HepG2 (cell line): ENCODE results near the gene ZNF524. TPM values are rescaled to one million over a fixed set of nuclear protein-coding genes. Genes with fewer than 3 reads are reported as not detected.

Experiments
- ATAC-seq: fragments of 200-7000 bp; cut with Tn5 transposase; 3 replicates; pipeline ENCODE4 v1.9.1; 2020; ENCODE audit warnings: mild to moderate bottlenecking, moderate library complexity
- BruUV-seq: library from RNA; stranded (reverse); fragments of 400-500 nt; replicated peaks from 2 replicates; lab custom pipeline; 2021; lab: Mats Ljungman, UMichigan
- CTCF ChIA-PET: fragments of 300-600 bp; formaldehyde crosslinking; extraction: SDS; loops from one replicate; lab custom pipeline; 2021; ENCODE audit warnings: low total read pairs, inconsistent platforms, low intra/inter-chr PET ratio; lab: Yijun Ruan, JAX
- POLR2A ChIA-PET: fragments of 350-600 bp; sonication (Branson Sonifier 250); formaldehyde crosslinking; loops from one replicate; lab custom pipeline; 2020; ENCODE audit warnings: antibody characterized with exemption, inconsistent platforms; lab: Yijun Ruan, JAX
- DNase-seq: peaks from one replicate; pipeline ENCODE4 v3.0.0-alpha.2; 2015; ENCODE audit warnings: low spot score
- FAIRE-seq: peaks from 3 replicates; lab custom pipeline; 2011; peaks lifted over from hg19 to GRCh38; lab: Jason Lieb, UNC
- H2AFZ ChIP-seq: one replicate; pipeline ENCODE4 v1.6.1; 2011; ENCODE audit warnings: low read length, inconsistent platforms
- H3K27ac ChIP-seq: fragments of 300-600 bp; 3 replicates; pipeline ENCODE4 v1.8.0; 2011; ENCODE audit warnings: mixed run types, mild to moderate bottlenecking, mixed read lengths, low read length, inconsistent platforms; ENCODE audit not compliant: insufficient read depth; ENCODE audit errors: extremely low read length
- H3K27me3 ChIP-seq, 2 experiments: fragments of 200-600 bp in 1 of 2; 2 replicates in 1 of 2; 3 replicates in 1 of 2; pipeline versions ENCODE4 v1.6.0 to v1.8.0; 2011; ENCODE audit warnings: low read length in 2 of 2, mild to moderate bottlenecking in 2 of 2, moderate library complexity in 2 of 2, inconsistent platforms in 1 of 2; ENCODE audit not compliant: insufficient read depth in 2 of 2, control insufficient read depth in 1 of 2
- H3K36me3 ChIP-seq, 2 experiments: fragments of 200-600 bp in 1 of 2; replicated peaks in 1 of 2; 2 replicates in 1 of 2; 3 replicates in 1 of 2; pipeline versions ENCODE4 v1.5.1 to v1.8.0; 2011; ENCODE audit warnings: low read length in 2 of 2, inconsistent platforms in 1 of 2; ENCODE audit not compliant: insufficient read depth in 2 of 2, control insufficient read depth in 1 of 2
- H3K4me1 ChIP-seq: 2 replicates; pipeline ENCODE4 v1.5.1; 2012; ENCODE audit warnings: low read length, inconsistent platforms; ENCODE audit not compliant: insufficient read depth
- H3K4me2 ChIP-seq: 2 replicates; pipeline ENCODE4 v1.6.0; 2011; ENCODE audit warnings: low read depth, low read length, inconsistent platforms
- H3K4me3 ChIP-seq, 3 experiments: fragments of 200-600 bp in 1 of 3; sonication (generic), shearing (Covaris generic) in 1 of 3; replicated peaks in 1 of 3; 2 replicates each; pipeline ENCODE4 v1.5.1; 2011 to 2016; ENCODE audit warnings: low read length in 3 of 3, inconsistent platforms in 2 of 3, low read depth in 2 of 3, mild to moderate bottlenecking in 2 of 3, control low read depth in 1 of 3, mixed read lengths in 1 of 3; ENCODE audit not compliant: insufficient read depth in 1 of 3
- H3K79me2 ChIP-seq: one replicate; pipeline ENCODE4 v1.6.1; 2011; ENCODE audit warnings: low read length, inconsistent platforms; ENCODE audit not compliant: insufficient read depth
- H3K9ac ChIP-seq: 2 replicates; pipeline ENCODE4 v1.6.0; 2011; ENCODE audit warnings: mild to moderate bottlenecking, low read depth, low read length, inconsistent platforms; ENCODE audit not compliant: insufficient read depth
- H3K9me3 ChIP-seq: 2 replicates; pipeline ENCODE4 v1.5.1; 2012; ENCODE audit warnings: mild to moderate bottlenecking, low read length
- H4K20me1 ChIP-seq: 2 replicates; pipeline ENCODE4 v1.6.0; 2011; ENCODE audit warnings: inconsistent platforms, mild to moderate bottlenecking, low read length, moderate library complexity; ENCODE audit not compliant: insufficient read depth
- FOXP4 ChIP-seq: sonication (generic); formaldehyde crosslinking; IDR thresholded peaks from 2 replicates; pipeline ENCODE4 v1.4.0; 2020; ENCODE audit warnings: missing genetic modification reagents
- HDAC6 ChIP-seq: fragments of 200-600 bp; sonication (generic); IDR thresholded peaks from 2 replicates; pipeline ENCODE4 v1.7.0; 2017; ENCODE audit warnings: mild to moderate bottlenecking, antibody characterized with exemption, low read length, low read depth
- MAFG ChIP-seq: sonication (generic); formaldehyde crosslinking; IDR thresholded peaks from 2 replicates; pipeline ENCODE4 v1.5.1; 2020; ENCODE audit warnings: mild to moderate bottlenecking, missing genetic modification reagents
- MLLT10 ChIP-seq: sonication (generic); formaldehyde crosslinking; IDR thresholded peaks from 2 replicates; pipeline ENCODE4 v1.4.0; 2020; ENCODE audit warnings: missing genetic modification reagents
- TCF7 ChIP-seq: sonication (generic); IDR thresholded peaks from 2 replicates; pipeline ENCODE4 v1.6.1; 2016; ENCODE audit warnings: antibody characterized with exemption, low read depth
- TGIF2 ChIP-seq: IDR thresholded peaks from 2 replicates; pipeline ENCODE4 v1.6.1; 2016; ENCODE audit warnings: control low read depth, missing compliant biosample characterization
- XRCC5 ChIP-seq: fragments of 200-400 bp; formaldehyde crosslinking; optimal IDR thresholded peaks from 2 replicates; pipeline ENCODE3; 2017; ENCODE audit warnings: mild to moderate bottlenecking, low read length
- ZNF10 ChIP-seq: sonication (generic); formaldehyde crosslinking; IDR thresholded peaks from 2 replicates; pipeline ENCODE4 v1.4.0; 2020; ENCODE audit warnings: mild to moderate bottlenecking, low read depth, missing genetic modification reagents, borderline replicate concordance
- ZNF33B ChIP-seq: sonication (generic); formaldehyde crosslinking; IDR thresholded peaks from 2 replicates; pipeline ENCODE4 v1.5.1; 2020; ENCODE audit warnings: mild to moderate bottlenecking, missing genetic modification reagents
- ZNF629 ChIP-seq: sonication (generic); formaldehyde crosslinking; conservative IDR thresholded peaks from 2 replicates; pipeline ENCODE4 v1.5.0; 2020; ENCODE audit warnings: missing genetic modification reagents
- ZNF674 ChIP-seq: sonication (generic); formaldehyde crosslinking; IDR thresholded peaks from 2 replicates; pipeline ENCODE4 v1.5.0; 2020; ENCODE audit warnings: low read depth, mild to moderate bottlenecking, missing genetic modification reagents
- WGBS: methylation state at CpG from one replicate; pipeline ENCODE4 v1.1.6; 2017; ENCODE audit warnings: low lambda C conversion rate; 5-methylcytosine and 5-hydroxymethylcytosine counted together
- in situ Hi-C: cut with HindIII; loops from 2 replicates; pipeline ENCODE4 v1.10.0; 2017; ENCODE audit warnings: low pct_unique_long_range_greater_than_20kb; ENCODE audit not compliant: extremely low pct_ligation_motif_present
- intact Hi-C: fragments of 100-400 bp; cut with micrococcal nuclease; formaldehyde crosslinking; loops from one replicate; pipeline ENCODE4 v1.10.0; 2022; ENCODE audit not compliant: unreplicated experiment
- polyA plus RNA-seq, 8 experiments: library from polyadenylated mRNA; depleted of rRNA in 3 of 8; stranded (reverse) in 7 of 8; unstranded in 1 of 8; fragments of >200 nt; fragmentation: Illumina TruSeq in 4 of 8; extraction: Trizol in 4 of 8; gene quantifications; 2 replicates each; pipeline versions ENCODE4 v1.2.1 to v1.2.3, GENCODE V29; 2011 to 2016; ENCODE audit warnings: low read depth in 4 of 8, missing spikeins in 1 of 8, mixed read lengths in 1 of 8; ENCODE audit not compliant: insufficient read depth in 1 of 8
- total RNA-seq, 5 experiments: library from RNA; depleted of rRNA; stranded (reverse); fragments of >200 nt; fragmentation: Illumina TruSeq; extraction: Trizol; gene quantifications; 2 replicates each; pipeline ENCODE4 v1.2.3, GENCODE V29; 2016; ENCODE audit warnings: low read depth in 1 of 5

Gene ZNF524
- total and polyA plus RNA-seq, 2 of the 13 experiments (the other 11 are each of a cell fraction or from before 2014, with no cell fraction given), result 3.2 to 4.6 TPM

DNA sequence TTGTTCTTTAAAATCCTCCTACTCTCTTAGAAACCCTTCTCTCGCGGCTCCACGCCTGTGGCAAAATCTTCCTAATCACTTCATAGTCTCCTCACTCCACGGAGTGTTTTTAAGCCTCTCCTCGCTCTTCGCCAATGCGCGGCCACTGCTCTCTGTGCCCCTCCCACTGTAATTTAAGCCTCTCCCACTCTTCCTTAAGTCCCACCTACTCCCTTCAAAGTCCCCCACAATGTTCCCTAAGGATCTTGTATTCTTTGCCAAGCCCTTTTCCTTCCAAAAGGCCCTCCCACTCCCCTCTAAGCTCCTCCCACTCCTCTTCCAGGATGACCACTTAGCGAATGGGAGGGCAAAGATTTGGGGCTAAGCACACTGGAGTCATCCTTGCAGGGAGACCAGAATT, 2.1 kb upstream of the ZNF524 start:
- Histone ChIP-seq H3K36me3 (peaks cover 10 to 32% of the 10 kb centered on the region in 2 experiments; a peak in 4 of 5 replicates), H3K4me1 (peaks cover 23% of the 10 kb centered on the region), H3K4me3 (no peak overlapping the region), H3K79me2 (peaks cover 2% of the 10 kb centered on the region), H3K27ac (no peak overlapping the region), H3K9me3 (no peaks in the 10 kb centered on the region), H4K20me1 (0 out of 2 replicates have a peak, but pooled peaks cover 6% of the 10 kb centered on the region), H3K4me2 (no peak overlapping the region), H2AFZ (no peak overlapping the region)
- no TSS peak for BruUV-seq
- no peak for ATAC-seq
- intact Hi-C loops (loop anchor here (2.0 kb wide), 1 partner anchor 17 kb away; the partner anchor contains the start of gene ZNF579), in situ Hi-C loops (no loop called here)
- CTCF ChIA-PET, result no interaction called here
- no peak for FAIRE-seq
- 98% methylated on average over 9 of the region's 9 CpGs for WGBS
- TF ChIP-seq HDAC6 (no peak), ZNF33B (CRISPR knock-in tag) (no peak), MAFG (no peak), ZNF629 (CRISPR knock-in tag) (no peak), XRCC5 (no peak), TCF7 (no peak), TGIF2 (CRISPR knock-in tag) (no peak), ZNF10 (CRISPR knock-in tag) (no peak), FOXP4 (no peak), MLLT10 (CRISPR knock-in tag) (no peak), ZNF674 (CRISPR knock-in tag) (no peak)
- TF ChIP-seq, all 625 proteins: peak for 0
- no peaks in the 10 kb centered on the region; a peak in 1 of 5 replicates for H3K27me3 ChIP-seq
- no peak overlapping the region for H3K9ac ChIP-seq
- DNase-seq, result no peak
- POLR2A ChIA-PET, result interaction anchor here (1.1 to 4.9 kb wide), 3 partner anchors 13 to 78 kb away, joined by 3 to 66 read pairs (median 45); partner anchors contain the start of gene ZNF579
